ENCODE measurements around the gene GTF2IRD1.
"Not testable (repeated sequence)": the region's sequence is repeated elsewhere in the genome, so short reads cannot be mapped to it uniquely, and the experiment has no call there.

GTF2IRD1 gene

GRCh38 chr7:74483402-74484336 lies 30.0 kb downstream of the GTF2IRD1 start:
- Histone ChIP-seq H3K4me3 (no peak overlapping the region), H4K20me1 (peaks cover 3 to 67% (median 10%) of the 10 kb centered on the region in 11 experiments; a peak in 13 of 22 replicates), H3K36me3 (no peaks in the 10 kb centered on the region; a peak in 1 of 22 replicates), H3K27me3 (no peaks in the 10 kb centered on the region), H3K4me2 (peak overlapping the region; percentile 9 to 98 (median 96); a peak in 14 of 22 replicates), H3K9ac (no peak overlapping the region), H3K4me1 (peaks cover 52 to 66% (median 61%) of the 10 kb centered on the region in 10 experiments), H3K9me3 (replicated peaks in 1 of 11) (no peaks in the 10 kb centered on the region), H3K27ac (peak overlapping the region in 4 of 11 experiments; percentile 7 to 84 (median 47); a peak in 3 of 22 replicates)
- no peak for TF ChIP-seq Cebpa-rat (IDR thresholded peaks at IDR 0.05)

GRCh38 chr7:74485611-74486010 lies 31.9 kb downstream of the GTF2IRD1 start:
- Histone ChIP-seq H3K36me3 (peaks cover 0 to under 1% (median 0%) of the 10 kb centered on the region in 11 experiments; a peak in 2 of 22 replicates), H3K27ac (no peak overlapping the region), H3K4me2 (peak overlapping the region in 3 of 11 experiments; percentile 9 to 34 (median 21); a peak in 4 of 22 replicates), H3K27me3 (no peaks in the 10 kb centered on the region), H4K20me1 (peaks cover 0 to 57% (median 10%) of the 10 kb centered on the region in 11 experiments; a peak in 13 of 22 replicates), H3K4me1 (peaks cover 34 to 47% (median 42%) of the 10 kb centered on the region in 10 experiments), H3K9ac (no peak overlapping the region), H3K4me3 (no peak overlapping the region), H3K9me3 (replicated peaks in 1 of 11) (no peaks in the 10 kb centered on the region)
- TF ChIP-seq Cebpa-rat (IDR thresholded peaks at IDR 0.05): no peak

- Histone ChIP-seq H3K9me3 (replicated peaks in 1 of 11) (peaks cover 0 to 17% (median 12%) of the 10 kb centered on the region in 11 experiments; a peak in 13 of 22 replicates), H3K4me1 (peaks cover 4 to 17% (median 14%) of the 10 kb centered on the region in 10 experiments; a peak in 17 of 20 replicates), H3K36me3 (peaks cover 0 to 22% (median 6%) of the 10 kb centered on the region in 11 experiments; a peak in 10 of 22 replicates), H4K20me1 (peaks cover 0 to 43% (median 8%) of the 10 kb centered on the region in 11 experiments; a peak in 14 of 22 replicates)
- H3K9ac ChIP-seq, H3K4me2 ChIP-seq, H3K27ac ChIP-seq, H3K4me3 ChIP-seq, H3K27me3 ChIP-seq: not testable (repeated sequence)
Observed at GRCh38 chr7:74488518-74489030, 34.9 kb downstream of the GTF2IRD1 start.

GRCh38 chr7:74489997-74490945 lies 36.6 kb downstream of the GTF2IRD1 start:
- Histone ChIP-seq H3K9ac (0 out of 22 replicates have a peak overlapping the region, but pooled peaks of 1 of the 11 experiments have one; percentile 11), H3K27me3 (no peaks in the 10 kb centered on the region), H3K4me3 (no peak overlapping the region), H3K9me3 (replicated peaks in 1 of 11) (peaks cover 0 to 17% (median 12%) of the 10 kb centered on the region in 11 experiments; a peak in 13 of 22 replicates), H3K27ac (no peak overlapping the region), H3K4me2 (no peak overlapping the region), H3K36me3 (peaks cover 0 to 25% (median 6%) of the 10 kb centered on the region in 11 experiments; a peak in 9 of 22 replicates), H3K4me1 (peaks cover 0 to 28% (median 21%) of the 10 kb centered on the region in 10 experiments; a peak in 17 of 20 replicates), H4K20me1 (peaks cover 4 to 50% (median 15%) of the 10 kb centered on the region in 11 experiments; a peak in 15 of 22 replicates)
- TF ChIP-seq Cebpa-rat (IDR thresholded peaks at IDR 0.05): no peak

GRCh38 chr7:74491490-74491889 lies 37.8 kb downstream of the GTF2IRD1 start:
- H3K4me2 ChIP-seq, H3K4me3 ChIP-seq, H3K9ac ChIP-seq, H3K27ac ChIP-seq, H3K27me3 ChIP-seq: not testable (repeated sequence)
- Histone ChIP-seq H4K20me1 (peaks cover 0 to 55% (median 22%) of the 10 kb centered on the region in 11 experiments; a peak in 15 of 22 replicates), H3K4me1 (peaks cover 0 to 20% (median 12%) of the 10 kb centered on the region in 10 experiments; a peak in 13 of 20 replicates), H3K9me3 (replicated peaks in 1 of 11) (peaks cover 0 to 17% (median 12%) of the 10 kb centered on the region in 11 experiments; a peak in 13 of 22 replicates), H3K36me3 (peaks cover 0 to 25% (median 6%) of the 10 kb centered on the region in 11 experiments; a peak in 9 of 22 replicates)

GRCh38 chr7:74493295-74493694 lies 39.6 kb downstream of the GTF2IRD1 start:
- peaks cover 0 to 52% (median 22%) of the 10 kb centered on the region in 11 experiments; a peak in 13 of 22 replicates for H4K20me1 ChIP-seq
- no peak for TF ChIP-seq Cebpa-rat (IDR thresholded peaks at IDR 0.05)
- H3K36me3 ChIP-seq: peaks cover 0 to 27% (median 9%) of the 10 kb centered on the region in 11 experiments; a peak in 9 of 22 replicates
- peaks cover 0 to 20% (median 11%) of the 10 kb centered on the region in 10 experiments; a peak in 12 of 20 replicates for H3K4me1 ChIP-seq
- 0 out of 22 replicates have a peak overlapping the region, but pooled peaks of 1 of the 11 experiments have one; percentile 34 for H3K27ac ChIP-seq
- peak overlapping the region in 4 of 11 experiments; percentile 5 to 49 (median 26); a peak in 3 of 22 replicates for H3K4me2 ChIP-seq
- peaks cover 0 to 17% (median 12%) of the 10 kb centered on the region in 11 experiments; a peak in 13 of 22 replicates for H3K9me3 ChIP-seq (replicated peaks in 1 of 11)
- no peak overlapping the region for H3K9ac ChIP-seq
- H3K4me3 ChIP-seq: no peak overlapping the region
- no peaks in the 10 kb centered on the region for H3K27me3 ChIP-seq

GRCh38 chr7:74494076-74494548 lies 40.4 kb downstream of the GTF2IRD1 start:
- Histone ChIP-seq H3K36me3 (peaks cover 0 to 31% (median 9%) of the 10 kb centered on the region in 11 experiments; a peak in 9 of 22 replicates), H3K4me2 (peak overlapping the region in 5 of 11 experiments; percentile 5 to 49 (median 24); a peak in 6 of 22 replicates), H3K4me1 (peaks cover 0 to 24% (median 11%) of the 10 kb centered on the region in 10 experiments; a peak in 12 of 20 replicates), H4K20me1 (peaks cover 0 to 49% (median 22%) of the 10 kb centered on the region in 11 experiments; a peak in 13 of 22 replicates), H3K27ac (peak overlapping the region in 2 of 11 experiments; percentile 8 to 49; a peak in 4 of 22 replicates), H3K27me3 (no peaks in the 10 kb centered on the region), H3K9me3 (replicated peaks in 1 of 11) (peaks cover 0 to 17% (median 12%) of the 10 kb centered on the region in 11 experiments; a peak in 13 of 22 replicates), H3K4me3 (no peak overlapping the region), H3K9ac (peak overlapping the region in 3 of 11 experiments; percentile 8 to 29 (median 12); a peak in 3 of 22 replicates)
- no peak for TF ChIP-seq Cebpa-rat (IDR thresholded peaks at IDR 0.05)

All from BLaER1 treated with 17β-estradiol and CSF1 and Interleukin-3, amounts not matched to agents 10 nM and 100 nM (cell line).